ENCODE results near the gene PSMB10.
"Not testable (repeated sequence)": the region's sequence is repeated elsewhere in the genome, so short reads cannot be mapped to it uniquely, and the experiment has no call there.

The PSMB10 gene

GRCh38 chr16:67936124-67936879 is at the start of gene PSMB10:
Gene PSMB10, minus strand, starts transcription at chr16:67936850. Its CDS starts 101 bp downstream, at chr16:67936749.
- DNase-seq = peak in 41 of 56 donors; percentile 26 to 75 (median 54)

GRCh38 chr16:67982011-67982696 is 45.5 kb upstream of the PSMB10 start:
- DNase-seq = no peak

GRCh38 chr16:67979955-67980678 is 43.5 kb upstream of the PSMB10 start, which contains the start of gene DPEP3:
Gene DPEP3, minus strand, starts transcription at chr16:67980499. Its CDS starts 119 bp downstream, at chr16:67980380.
- DNase-seq = no peak

- no peak for DNase-seq
Observed at GRCh38 chr16:67977469-67978227, 41.0 kb upstream of the PSMB10 start.

GRCh38 chr16:67977005-67977404 is 40.4 kb upstream of the PSMB10 start:
- no peak for DNase-seq

- DNase-seq = no peak
Observed at GRCh38 chr16:67976205-67976604, 39.6 kb upstream of the PSMB10 start.

GRCh38 chr16:67975321-67976105 is 38.9 kb upstream of the PSMB10 start:
- no peak for DNase-seq

GRCh38 chr16:67972285-67972684 is 35.6 kb upstream of the PSMB10 start:
- not testable (repeated sequence) for DNase-seq

GRCh38 chr16:67971111-67971510 is 34.5 kb upstream of the PSMB10 start:
- no peak for DNase-seq

GRCh38 chr16:67969254-67970039 is 32.8 kb upstream of the PSMB10 start:
- no peak for DNase-seq

GRCh38 chr16:67968400-67969253 is 32.0 kb upstream of the PSMB10 start, which contains the start of gene SLC12A4:
Gene SLC12A4, minus strand, starts transcription at chr16:67968637. Its CDS starts 84 bp downstream, at chr16:67968553.
- peak in 47 of 56 donors; percentile 12 to 82 (median 42) for DNase-seq

GRCh38 chr16:67967958-67968399 is 31.3 kb upstream of the PSMB10 start:
- peak in 1 of 56 donors; percentile 44 for DNase-seq

GRCh38 chr16:67967183-67967957 is 30.7 kb upstream of the PSMB10 start:
- no peak for DNase-seq

GRCh38 chr16:67966549-67967182 is 30.0 kb upstream of the PSMB10 start:
- DNase-seq = no peak

- DNase-seq = no peak
Observed at GRCh38 chr16:67965668-67966548, 29.3 kb upstream of the PSMB10 start.

Data from nucleus accumbens (tissue), 56 donors.